ENCODE results near the gene VPS26A.

DNA sequence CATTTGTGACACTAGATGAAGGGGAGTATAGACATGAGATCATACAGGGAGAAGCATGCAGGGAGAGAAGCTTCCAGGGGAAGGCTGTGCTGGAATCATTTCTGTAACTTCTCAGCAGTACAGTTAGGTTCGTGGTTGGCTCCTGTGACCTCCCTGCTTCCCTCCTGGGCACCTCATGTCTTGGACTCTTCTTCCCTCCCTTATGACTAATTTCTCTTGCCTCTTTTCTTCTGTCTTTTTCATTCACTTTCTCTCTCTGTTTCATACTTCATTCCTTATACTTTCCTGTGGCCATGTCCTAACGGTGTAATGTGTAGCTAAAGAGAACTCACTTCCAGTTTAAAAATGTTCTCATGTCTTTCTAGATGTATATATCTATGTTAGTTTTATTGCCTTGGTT is 77.1 kb downstream of the VPS26A start:
- TF ChIP-seq, protein P1, sequence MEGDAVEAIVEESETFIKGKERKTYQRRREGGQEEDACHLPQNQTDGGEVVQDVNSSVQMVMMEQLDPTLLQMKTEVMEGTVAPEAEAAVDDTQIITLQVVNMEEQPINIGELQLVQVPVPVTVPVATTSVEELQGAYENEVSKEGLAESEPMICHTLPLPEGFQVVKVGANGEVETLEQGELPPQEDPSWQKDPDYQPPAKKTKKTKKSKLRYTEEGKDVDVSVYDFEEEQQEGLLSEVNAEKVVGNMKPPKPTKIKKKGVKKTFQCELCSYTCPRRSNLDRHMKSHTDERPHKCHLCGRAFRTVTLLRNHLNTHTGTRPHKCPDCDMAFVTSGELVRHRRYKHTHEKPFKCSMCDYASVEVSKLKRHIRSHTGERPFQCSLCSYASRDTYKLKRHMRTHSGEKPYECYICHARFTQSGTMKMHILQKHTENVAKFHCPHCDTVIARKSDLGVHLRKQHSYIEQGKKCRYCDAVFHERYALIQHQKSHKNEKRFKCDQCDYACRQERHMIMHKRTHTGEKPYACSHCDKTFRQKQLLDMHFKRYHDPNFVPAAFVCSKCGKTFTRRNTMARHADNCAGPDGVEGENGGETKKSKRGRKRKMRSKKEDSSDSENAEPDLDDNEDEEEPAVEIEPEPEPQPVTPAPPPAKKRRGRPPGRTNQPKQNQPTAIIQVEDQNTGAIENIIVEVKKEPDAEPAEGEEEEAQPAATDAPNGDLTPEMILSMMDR (IDR thresholded peaks at IDR 0.05): no peak
- TF ChIP-seq POLR2AphosphoS5 (IDR thresholded peaks at IDR 0.05) (no peak), POLR2A (IDR thresholded peaks at IDR 0.05) (no peak)

Measured in upper lobe of left lung (tissue), 4 donors.